GM21737 (cell line): ENCODE results near the gene KCNJ8.
"Not testable (repeated sequence)": the region's sequence is repeated elsewhere in the genome, so short reads cannot be mapped to it uniquely, and the experiment has no call there.

ENCODE experiments used
- ATAC-seq: cut with Tn5 transposase; IDR thresholded peaks from one replicate; pipeline ENCODE4 v1.9.1; 2021; ENCODE audit warnings: mild to moderate bottlenecking, moderate library complexity; ENCODE audit not compliant: unreplicated experiment

The KCNJ8 gene

GRCh38 chr12:21774358-21775132, at the start of gene KCNJ8:
TSS of gene KCNJ8 (minus strand) at chr12:21774706. CDS start at chr12:21773616, 1,090 bp downstream.
- ATAC-seq, result no peak

GRCh38 chr12:21823581-21823980, 49.1 kb upstream of the KCNJ8 start:
- no peak for ATAC-seq

GRCh38 chr12:21819678-21820077, 45.2 kb upstream of the KCNJ8 start:
- ATAC-seq, result no peak

GRCh38 chr12:21819236-21819635, 44.7 kb upstream of the KCNJ8 start:
- ATAC-seq, result no peak

- no peak for ATAC-seq
These were observed 44.1 kb upstream of the KCNJ8 start for GRCh38 chr12:21818627-21819026.

GRCh38 chr12:21815306-21816062, 41.0 kb upstream of the KCNJ8 start:
- ATAC-seq, result no peak

GRCh38 chr12:21814814-21815213, 40.3 kb upstream of the KCNJ8 start:
- no peak for ATAC-seq

- ATAC-seq, result no peak
These were observed 39.8 kb upstream of the KCNJ8 start for GRCh38 chr12:21814327-21814726.

GRCh38 chr12:21813751-21814150, 39.2 kb upstream of the KCNJ8 start:
- no peak for ATAC-seq

- no peak for ATAC-seq
These were observed 38.6 kb upstream of the KCNJ8 start for GRCh38 chr12:21813125-21813524.

GRCh38 chr12:21812340-21812739, 37.8 kb upstream of the KCNJ8 start:
- not testable (repeated sequence) for ATAC-seq

- ATAC-seq, result no peak
These were observed 34.6 kb upstream of the KCNJ8 start for GRCh38 chr12:21809100-21809499.

- ATAC-seq, result no peak
These were observed 31.7 kb upstream of the KCNJ8 start for GRCh38 chr12:21806255-21806654.

GRCh38 chr12:21801522-21802288, 27.2 kb upstream of the KCNJ8 start:
- ATAC-seq, result no peak

- ATAC-seq, result no peak
These were observed 25.5 kb upstream of the KCNJ8 start for GRCh38 chr12:21800011-21800410.

GRCh38 chr12:21797539-21797938, 23.0 kb upstream of the KCNJ8 start:
- ATAC-seq, result no peak

GRCh38 chr12:21795648-21796328, 21.3 kb upstream of the KCNJ8 start:
- no peak for ATAC-seq

GRCh38 chr12:21794807-21795595, 20.5 kb upstream of the KCNJ8 start:
- not testable (repeated sequence) for ATAC-seq

- not testable (repeated sequence) for ATAC-seq
These were observed 15.2 kb upstream of the KCNJ8 start for GRCh38 chr12:21789687-21790086.
